Left forelimb (tissue), 1 donor: Measurements from ENCODE around the gene TPD52L1.
A peak's percentile ranks its signal among the peaks of the same experiment; 100 is the strongest.
"Not testable (repeated sequence)": the region's sequence is repeated elsewhere in the genome, so short reads cannot be mapped to it uniquely, and the experiment has no call there.

Experiments
- DNase-seq: peaks from one replicate; pipeline ENCODE4 v3.0.0-alpha.2; 2018; ENCODE audit warnings: low spot score

TPD52L1 gene

GRCh38 chr6:125153391-125154117, at the start of gene TPD52L1:
TSS of gene TPD52L1 (plus strand) at chr6:125153773. CDS start at chr6:125153952, 179 bp downstream.
- peak; percentile 86 for DNase-seq

- DNase-seq: no peak
These were observed 49.1 kb upstream of the TPD52L1 start for GRCh38 chr6:125104425-125104824.

GRCh38 chr6:125107048-125107447, 46.5 kb upstream of the TPD52L1 start:
- DNase-seq: no peak

- no peak for DNase-seq
These were observed 45.7 kb upstream of the TPD52L1 start for GRCh38 chr6:125107896-125108295.

- DNase-seq: no peak
These were observed 43.5 kb upstream of the TPD52L1 start for GRCh38 chr6:125110056-125110455.

GRCh38 chr6:125111219-125111983, 42.2 kb upstream of the TPD52L1 start:
- no peak for DNase-seq

- DNase-seq: no peak
These were observed 40.6 kb upstream of the TPD52L1 start for GRCh38 chr6:125112934-125113333.

- DNase-seq: no peak
These were observed 39.2 kb upstream of the TPD52L1 start for GRCh38 chr6:125114248-125114858.

GRCh38 chr6:125116170-125116569, 37.4 kb upstream of the TPD52L1 start:
- no peak for DNase-seq

- DNase-seq: no peak
These were observed 36.9 kb upstream of the TPD52L1 start for GRCh38 chr6:125116710-125117109.

GRCh38 chr6:125117818-125118217, 35.8 kb upstream of the TPD52L1 start:
- DNase-seq: no peak

- no peak for DNase-seq
These were observed 33.5 kb upstream of the TPD52L1 start for GRCh38 chr6:125120054-125120590.

- DNase-seq: no peak
These were observed 31.7 kb upstream of the TPD52L1 start for GRCh38 chr6:125121894-125122293.

GRCh38 chr6:125123051-125123450, 30.5 kb upstream of the TPD52L1 start:
- no peak for DNase-seq

GRCh38 chr6:125123468-125124048, 30.0 kb upstream of the TPD52L1 start:
- no peak for DNase-seq

GRCh38 chr6:125124049-125124669, 29.4 kb upstream of the TPD52L1 start:
- no peak for DNase-seq

GRCh38 chr6:125125856-125126255, 27.7 kb upstream of the TPD52L1 start:
- DNase-seq: not testable (repeated sequence)

GRCh38 chr6:125129354-125129753, 24.2 kb upstream of the TPD52L1 start:
- DNase-seq: no peak

- DNase-seq: no peak
These were observed 21.5 kb upstream of the TPD52L1 start for GRCh38 chr6:125132058-125132457.

- no peak for DNase-seq
These were observed 17.2 kb upstream of the TPD52L1 start for GRCh38 chr6:125136378-125136777.

- DNase-seq: no peak
These were observed 15.5 kb upstream of the TPD52L1 start for GRCh38 chr6:125138083-125138482.

- no peak for DNase-seq
These were observed 12.8 kb upstream of the TPD52L1 start for GRCh38 chr6:125140808-125141207.
